HepG2 (cell line): ENCODE measurements around the gene NSF. TPM values are rescaled to one million over a fixed set of nuclear protein-coding genes. Genes with fewer than 3 reads are reported as not detected.

Experiments used
- ATAC-seq: fragments of 200-7000 bp; cut with Tn5 transposase; 3 replicates; pipeline ENCODE4 v1.9.1; 2020; ENCODE audit warnings: mild to moderate bottlenecking, moderate library complexity
- BruUV-seq: library from RNA; stranded (reverse); fragments of 400-500 nt; replicated peaks from 2 replicates; lab custom pipeline; 2021; lab: Mats Ljungman, UMichigan
- CTCF ChIA-PET: fragments of 300-600 bp; formaldehyde crosslinking; extraction: SDS; loops from one replicate; lab custom pipeline; 2021; ENCODE audit warnings: low total read pairs, inconsistent platforms, low intra/inter-chr PET ratio; lab: Yijun Ruan, JAX
- POLR2A ChIA-PET: fragments of 350-600 bp; sonication (Branson Sonifier 250); formaldehyde crosslinking; loops from one replicate; lab custom pipeline; 2020; ENCODE audit warnings: antibody characterized with exemption, inconsistent platforms; lab: Yijun Ruan, JAX
- DNase-seq: peaks from one replicate; pipeline ENCODE4 v3.0.0-alpha.2; 2015; ENCODE audit warnings: low spot score
- FAIRE-seq: peaks from 3 replicates; lab custom pipeline; 2011; peaks lifted over from hg19 to GRCh38; lab: Jason Lieb, UNC
- H2AFZ ChIP-seq: one replicate; pipeline ENCODE4 v1.6.1; 2011; ENCODE audit warnings: low read length, inconsistent platforms
- H3K27ac ChIP-seq: fragments of 300-600 bp; 3 replicates; pipeline ENCODE4 v1.8.0; 2011; ENCODE audit warnings: mixed run types, mild to moderate bottlenecking, mixed read lengths, low read length, inconsistent platforms; ENCODE audit not compliant: insufficient read depth; ENCODE audit errors: extremely low read length
- H3K27me3 ChIP-seq, 2 experiments: fragments of 200-600 bp in 1 of 2; 2 replicates in 1 of 2; 3 replicates in 1 of 2; pipeline versions ENCODE4 v1.6.0 to v1.8.0; 2011; ENCODE audit warnings: low read length in 2 of 2, mild to moderate bottlenecking in 2 of 2, moderate library complexity in 2 of 2, inconsistent platforms in 1 of 2; ENCODE audit not compliant: insufficient read depth in 2 of 2, control insufficient read depth in 1 of 2
- H3K36me3 ChIP-seq, 2 experiments: fragments of 200-600 bp in 1 of 2; replicated peaks in 1 of 2; 2 replicates in 1 of 2; 3 replicates in 1 of 2; pipeline versions ENCODE4 v1.5.1 to v1.8.0; 2011; ENCODE audit warnings: low read length in 2 of 2, inconsistent platforms in 1 of 2; ENCODE audit not compliant: insufficient read depth in 2 of 2, control insufficient read depth in 1 of 2
- H3K4me1 ChIP-seq: 2 replicates; pipeline ENCODE4 v1.5.1; 2012; ENCODE audit warnings: low read length, inconsistent platforms; ENCODE audit not compliant: insufficient read depth
- H3K4me2 ChIP-seq: 2 replicates; pipeline ENCODE4 v1.6.0; 2011; ENCODE audit warnings: low read depth, low read length, inconsistent platforms
- H3K4me3 ChIP-seq, 3 experiments: fragments of 200-600 bp in 1 of 3; sonication (generic), shearing (Covaris generic) in 1 of 3; replicated peaks in 1 of 3; 2 replicates each; pipeline ENCODE4 v1.5.1; 2011 to 2016; ENCODE audit warnings: low read length in 3 of 3, inconsistent platforms in 2 of 3, low read depth in 2 of 3, mild to moderate bottlenecking in 2 of 3, control low read depth in 1 of 3, mixed read lengths in 1 of 3; ENCODE audit not compliant: insufficient read depth in 1 of 3
- H3K79me2 ChIP-seq: one replicate; pipeline ENCODE4 v1.6.1; 2011; ENCODE audit warnings: low read length, inconsistent platforms; ENCODE audit not compliant: insufficient read depth
- H3K9ac ChIP-seq: 2 replicates; pipeline ENCODE4 v1.6.0; 2011; ENCODE audit warnings: mild to moderate bottlenecking, low read depth, low read length, inconsistent platforms; ENCODE audit not compliant: insufficient read depth
- H3K9me3 ChIP-seq: 2 replicates; pipeline ENCODE4 v1.5.1; 2012; ENCODE audit warnings: mild to moderate bottlenecking, low read length
- H4K20me1 ChIP-seq: 2 replicates; pipeline ENCODE4 v1.6.0; 2011; ENCODE audit warnings: inconsistent platforms, mild to moderate bottlenecking, low read length, moderate library complexity; ENCODE audit not compliant: insufficient read depth
- AGO2 ChIP-seq: fragments of 200-400 bp; formaldehyde crosslinking; optimal IDR thresholded peaks from 2 replicates; pipeline ENCODE3; 2017; ENCODE audit warnings: mild to moderate bottlenecking, low read depth, low read length, moderate library complexity
- ARID2 ChIP-seq: sonication (generic); formaldehyde crosslinking; IDR thresholded peaks from 2 replicates; pipeline ENCODE4 v1.8.1; 2022; ENCODE audit warnings: mild to moderate bottlenecking, missing genetic modification reagents, borderline replicate concordance
- NCOA1 ChIP-seq: sonication (generic); formaldehyde crosslinking; IDR thresholded peaks from 2 replicates; pipeline ENCODE4 v1.9.0; 2021; ENCODE audit warnings: missing genetic modification reagents
- SP4 ChIP-seq: sonication (generic); formaldehyde crosslinking; IDR thresholded peaks from 2 replicates; pipeline ENCODE4 v1.8.1; 2023; ENCODE audit warnings: mild to moderate bottlenecking, missing genetic modification reagents
- ZKSCAN5 ChIP-seq: sonication (generic); formaldehyde crosslinking; IDR thresholded peaks from 2 replicates; pipeline ENCODE4 v1.5.1; 2020; ENCODE audit warnings: mild to moderate bottlenecking, missing genetic modification reagents
- ZNF263 ChIP-seq: sonication (generic); formaldehyde crosslinking; IDR thresholded peaks from 2 replicates; pipeline ENCODE4 v1.4.0; 2020; ENCODE audit warnings: missing genetic modification reagents
- WGBS: methylation state at CpG from one replicate; pipeline ENCODE4 v1.1.6; 2017; ENCODE audit warnings: low lambda C conversion rate; 5-methylcytosine and 5-hydroxymethylcytosine counted together
- in situ Hi-C: cut with HindIII; loops from 2 replicates; pipeline ENCODE4 v1.10.0; 2017; ENCODE audit warnings: low pct_unique_long_range_greater_than_20kb; ENCODE audit not compliant: extremely low pct_ligation_motif_present
- intact Hi-C: fragments of 100-400 bp; cut with micrococcal nuclease; formaldehyde crosslinking; loops from one replicate; pipeline ENCODE4 v1.10.0; 2022; ENCODE audit not compliant: unreplicated experiment
- polyA plus RNA-seq, 8 experiments: library from polyadenylated mRNA; depleted of rRNA in 3 of 8; stranded (reverse) in 7 of 8; unstranded in 1 of 8; fragments of >200 nt; fragmentation: Illumina TruSeq in 4 of 8; extraction: Trizol in 4 of 8; gene quantifications; 2 replicates each; pipeline versions ENCODE4 v1.2.1 to v1.2.3, GENCODE V29; 2011 to 2016; ENCODE audit warnings: low read depth in 4 of 8, missing spikeins in 1 of 8, mixed read lengths in 1 of 8; ENCODE audit not compliant: insufficient read depth in 1 of 8
- total RNA-seq, 5 experiments: library from RNA; depleted of rRNA; stranded (reverse); fragments of >200 nt; fragmentation: Illumina TruSeq; extraction: Trizol; gene quantifications; 2 replicates each; pipeline ENCODE4 v1.2.3, GENCODE V29; 2016; ENCODE audit warnings: low read depth in 1 of 5

The NSF gene
- total and polyA plus RNA-seq, 2 of the 13 experiments (the other 11 are each of a cell fraction or from before 2014, with no cell fraction given), result 21.9 to 37.8 TPM

DNA sequence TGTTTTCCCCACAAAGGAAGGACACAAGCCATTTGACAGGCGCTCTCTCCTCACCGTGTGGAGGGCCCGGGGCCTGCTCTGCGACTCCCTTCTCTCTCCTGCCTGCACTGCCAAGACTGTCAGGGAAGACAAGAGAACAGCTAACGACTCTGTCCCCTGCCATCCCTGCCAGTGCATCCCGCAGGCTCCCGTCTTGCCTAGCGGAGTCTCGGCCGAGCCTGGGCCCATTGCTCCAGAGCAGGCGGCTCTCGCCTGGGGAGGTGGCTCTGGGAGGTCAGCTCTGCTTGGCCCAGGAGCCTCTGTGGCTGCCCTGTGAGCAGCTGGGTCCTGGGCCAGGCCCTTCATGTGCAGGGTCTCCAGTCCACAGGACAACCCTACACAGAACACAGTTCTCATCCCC, 175.0 kb downstream of the NSF start:
- ATAC-seq, result peak; percentile 6; the same call in 2 of the 3 replicates
- H4K20me1 ChIP-seq, result no peaks in the 10 kb centered on the region
- H3K27me3 ChIP-seq, result no peaks in the 10 kb centered on the region
- intact Hi-C loops, result no loop called here
- POLR2A ChIA-PET, result no interaction called here
- CTCF ChIA-PET, result no interaction called here
- H3K9ac ChIP-seq, result no peak overlapping the region
- peaks cover 0 to 7% of the 10 kb centered on the region in 2 experiments; a peak in 1 of 5 replicates for H3K36me3 ChIP-seq
- H3K4me2 ChIP-seq, result no peak overlapping the region
- in situ Hi-C loops, result no loop called here
- no TSS peak for BruUV-seq
- WGBS, result over 99% methylated on average over 12 of the region's 12 CpGs
- no peak overlapping the region for H2AFZ ChIP-seq
- H3K27ac ChIP-seq, result no peak overlapping the region
- no peak overlapping the region for H3K4me3 ChIP-seq
- no peak for DNase-seq
- FAIRE-seq, result no peak
- no peaks in the 10 kb centered on the region for H3K9me3 ChIP-seq
- H3K79me2 ChIP-seq, result no peaks in the 10 kb centered on the region
- H3K4me1 ChIP-seq, result peaks cover 49% of the 10 kb centered on the region
- TF ChIP-seq AGO2 (peak; percentile 48), ARID2 (CRISPR knock-in tag) (no peak)

DNA sequence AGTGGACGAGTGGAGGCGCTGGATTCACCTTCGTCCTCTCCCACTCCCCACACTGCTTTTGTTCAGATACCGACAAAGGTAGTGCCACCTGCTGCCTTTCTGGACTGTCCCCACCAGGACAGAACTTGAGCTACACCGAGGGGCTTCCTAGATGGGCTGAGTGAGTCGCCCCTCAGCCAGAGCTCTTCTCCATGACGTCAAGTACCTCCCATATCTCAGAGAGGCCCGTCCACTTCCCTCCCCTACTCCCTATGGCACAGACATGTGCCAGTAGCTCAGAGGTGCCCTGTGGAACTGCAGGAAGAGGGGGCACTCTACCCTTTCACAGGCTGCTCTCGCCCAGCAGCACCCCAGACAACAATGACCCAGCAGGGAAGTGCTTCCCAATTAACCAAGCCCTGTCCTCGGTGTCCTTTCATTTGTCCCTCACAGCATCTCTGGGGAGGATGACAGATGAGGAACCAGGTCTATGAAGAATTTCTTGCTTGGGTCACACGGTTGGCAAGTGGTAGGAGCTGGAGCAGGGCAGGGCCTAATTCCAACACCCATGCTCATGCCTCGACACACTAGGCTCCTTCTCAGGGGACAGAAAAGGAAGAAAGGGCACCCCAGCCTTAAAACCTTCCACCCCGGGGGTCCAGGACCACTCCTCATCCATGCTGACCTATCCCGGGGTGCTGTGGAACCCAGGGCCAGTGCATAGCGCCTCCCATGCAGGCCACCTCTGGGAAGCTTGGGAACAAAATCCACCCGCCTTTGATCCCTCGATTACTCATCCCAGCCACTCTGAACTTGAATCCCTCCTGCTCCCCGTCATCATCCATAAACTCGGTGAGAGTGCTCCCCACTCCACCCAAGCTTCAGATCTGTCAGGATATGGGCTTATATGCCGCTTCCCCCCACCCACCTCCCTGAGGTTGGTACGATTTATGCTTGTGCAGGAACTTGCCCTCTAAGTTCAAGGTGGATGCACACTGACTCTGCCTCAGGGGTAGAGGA, 176.3 kb downstream of the NSF start:
- no TSS peak for BruUV-seq
- Histone ChIP-seq H3K9ac (no peak overlapping the region), H3K4me3 (no peak overlapping the region), H2AFZ (no peak overlapping the region), H3K9me3 (no peaks in the 10 kb centered on the region), H3K36me3 (peaks cover 0 to 7% of the 10 kb centered on the region in 2 experiments; a peak in 1 of 5 replicates), H3K27me3 (no peaks in the 10 kb centered on the region), H3K27ac (no peak overlapping the region), H3K4me2 (no peak overlapping the region), H4K20me1 (no peaks in the 10 kb centered on the region), H3K4me1 (peaks cover 50% of the 10 kb centered on the region), H3K79me2 (no peaks in the 10 kb centered on the region)
- ChIA-PET CTCF (no interaction called here), POLR2A (no interaction called here)
- ATAC-seq (no peak), FAIRE-seq (no peak), DNase-seq (no peak)
- intact Hi-C loops (no loop called here), in situ Hi-C loops (no loop called here)
- WGBS, result 93% methylated on average over 19 of the region's 21 CpGs
- TF ChIP-seq NCOA1 (CRISPR knock-in tag), result no peak
- TF ChIP-seq ZKSCAN5 (CRISPR knock-in tag), result no peak
- TF ChIP-seq ZNF263, result peak; percentile 88
- TF ChIP-seq SP4 (CRISPR knock-in tag), result 0 out of 2 replicates have a peak, but pooled peaks have one; percentile 15
